T-helper 2 cell treated with Interferon-gamma antibody and Interleukin-4, amounts not matched to agents 100 ng/mL and 5 ng/mL, for 36 hours (primary cell): ENCODE results near the gene PPARA. TPM values are rescaled to one million over a fixed set of nuclear protein-coding genes. Genes with fewer than 3 reads are reported as not detected.
"Not testable (repeated sequence)": the region's sequence is repeated elsewhere in the genome, so short reads cannot be mapped to it uniquely, and the experiment has no call there.

Experiments used
- intact Hi-C: fragments of 100-400 bp; cut with micrococcal nuclease; formaldehyde crosslinking; loops from one replicate; pipeline ENCODE4 v1.15.1; 2023
- total RNA-seq: library from RNA; stranded (reverse); gene quantifications from 2 replicates; pipeline ENCODE4 v1.2.3, GENCODE V29; 2022

The PPARA gene
- total RNA-seq, 1 donor from 2014 or later, result 9.1 TPM

- intact Hi-C loops, result no loop called here
Observed at GRCh38 chr22:46240506-46240905, 90.2 kb downstream of the PPARA start.

- intact Hi-C loops, result no loop called here
Observed at GRCh38 chr22:46240907-46241306, 90.6 kb downstream of the PPARA start.

GRCh38 chr22:46241396-46242007 is 91.2 kb downstream of the PPARA start:
- intact Hi-C loops, result no loop called here

- intact Hi-C loops, result no loop called here
Observed at GRCh38 chr22:46242076-46242475, 91.8 kb downstream of the PPARA start.

- intact Hi-C loops, result no loop called here
Observed at GRCh38 chr22:46244771-46245170, 94.4 kb downstream of the PPARA start.

GRCh38 chr22:46245511-46245910 is 95.2 kb downstream of the PPARA start:
- intact Hi-C loops, result no loop called here

GRCh38 chr22:46246178-46246577 is 95.9 kb downstream of the PPARA start:
- intact Hi-C loops, result no loop called here

GRCh38 chr22:46247443-46247975 is 97.2 kb downstream of the PPARA start:
- intact Hi-C loops, result no loop called here

GRCh38 chr22:46250035-46250782 is 99.9 kb downstream of the PPARA start, which contains the start of gene CDPF1:
TSS of gene CDPF1 (minus strand) at chr22:46250293. CDS start at chr22:46248284, 2,009 bp downstream.
- intact Hi-C loops, result loop anchor here (1.0 to 5.0 kb wide), 3 partner anchors 17 to 98 kb away; partner anchors contain the start of genes GTSE1 and PPARA

- intact Hi-C loops, result loop anchor here (1.0 to 5.0 kb wide), 3 partner anchors 16 to 98 kb away; partner anchors contain the start of genes GTSE1 and PPARA
Observed at GRCh38 chr22:46250783-46251125, 100.4 kb downstream of the PPARA start.

GRCh38 chr22:46251266-46251665 is 100.9 kb downstream of the PPARA start:
- intact Hi-C loops, result loop anchor here (2.0 to 5.0 kb wide), 2 partner anchors 16 to 99 kb away; partner anchors contain the start of gene PPARA

GRCh38 chr22:46251816-46252380 is 101.6 kb downstream of the PPARA start:
- intact Hi-C loops, result loop anchor here (2.0 to 5.0 kb wide), 2 partner anchors 15 to 100 kb away; partner anchors contain the start of gene PPARA

- intact Hi-C loops, result no loop called here
Observed at GRCh38 chr22:46256358-46256958, 106.1 kb downstream of the PPARA start.

GRCh38 chr22:46259374-46259773 is 109.0 kb downstream of the PPARA start:
- intact Hi-C loops, result no loop called here

GRCh38 chr22:46260038-46260437 is 109.7 kb downstream of the PPARA start:
- intact Hi-C loops, result no loop called here

GRCh38 chr22:46262449-46263215 is 112.3 kb downstream of the PPARA start:
- intact Hi-C loops, result no loop called here

- intact Hi-C loops, result no loop called here
Observed at GRCh38 chr22:46263216-46263590, 112.9 kb downstream of the PPARA start, which contains the start of gene PKDREJ. TSS of gene PKDREJ (minus strand) at chr22:46263343. CDS start at chr22:46263322, 21 bp downstream.

- intact Hi-C loops, result not testable (repeated sequence)
Observed at GRCh38 chr22:46264520-46264919, 114.2 kb downstream of the PPARA start.

- intact Hi-C loops, result loop anchor here (2.0 kb wide), 1 partner anchor 15 kb away; the partner anchor contains the start of gene CDPF1
Observed at GRCh38 chr22:46265627-46266026, 115.3 kb downstream of the PPARA start.
